NOMO-1 (cell line): ENCODE results near the gene ANKRD33.

Experiments
- DNase-seq, 2 experiments: peaks; one replicate each; lab custom pipeline; 2025; ENCODE audit not compliant: unreplicated experiment in 2 of 2; lab: John Stamatoyannopoulos, UW

Gene ANKRD33

GRCh38 chr12:51898506-51898905 lies 10.6 kb downstream of the ANKRD33 start:
- DNase-seq: no peak

- no peak for DNase-seq
Observed at GRCh38 chr12:51898937-51899336, 11.0 kb downstream of the ANKRD33 start.

GRCh38 chr12:51900323-51900889 lies 12.5 kb downstream of the ANKRD33 start:
- no peak for DNase-seq

- no peak for DNase-seq
Observed at GRCh38 chr12:51901121-51901817, 13.4 kb downstream of the ANKRD33 start.

DNA sequence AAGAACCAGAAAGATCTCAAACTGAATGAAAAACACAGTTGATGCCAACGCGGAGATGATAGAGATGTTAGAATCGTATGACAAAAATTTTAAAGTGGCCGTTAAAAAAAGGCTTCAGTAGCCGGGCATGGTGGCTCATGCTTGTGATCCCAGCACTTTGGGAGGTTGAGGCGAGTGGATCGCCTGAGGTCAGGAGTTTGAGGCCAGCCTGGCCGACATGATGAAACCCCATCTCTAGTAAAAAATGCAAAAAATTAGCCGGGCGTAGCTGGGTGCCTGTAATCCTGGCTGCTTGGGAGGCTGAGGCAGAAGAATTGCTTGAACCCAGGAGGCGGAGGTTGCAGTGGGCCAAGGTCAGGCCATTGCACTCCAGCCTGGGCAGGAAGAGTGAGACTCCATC lies 14.0 kb downstream of the ANKRD33 start:
- no peak for DNase-seq

- peak in 1 of 2 experiments; percentile 18 for DNase-seq
Observed at GRCh38 chr12:51904951-51905470, 17.1 kb downstream of the ANKRD33 start.

- no peak for DNase-seq
Observed at GRCh38 chr12:51905471-51906429, 17.8 kb downstream of the ANKRD33 start.

- DNase-seq: no peak
Observed at GRCh38 chr12:51906430-51907082, 18.7 kb downstream of the ANKRD33 start.

GRCh38 chr12:51907083-51907855 lies 19.4 kb downstream of the ANKRD33 start, which contains the start of gene ACVRL1:
TSS of gene ACVRL1 (plus strand) at chr12:51907504. CDS start at chr12:51912475, 4,971 bp downstream.
- DNase-seq: no peak

DNA sequence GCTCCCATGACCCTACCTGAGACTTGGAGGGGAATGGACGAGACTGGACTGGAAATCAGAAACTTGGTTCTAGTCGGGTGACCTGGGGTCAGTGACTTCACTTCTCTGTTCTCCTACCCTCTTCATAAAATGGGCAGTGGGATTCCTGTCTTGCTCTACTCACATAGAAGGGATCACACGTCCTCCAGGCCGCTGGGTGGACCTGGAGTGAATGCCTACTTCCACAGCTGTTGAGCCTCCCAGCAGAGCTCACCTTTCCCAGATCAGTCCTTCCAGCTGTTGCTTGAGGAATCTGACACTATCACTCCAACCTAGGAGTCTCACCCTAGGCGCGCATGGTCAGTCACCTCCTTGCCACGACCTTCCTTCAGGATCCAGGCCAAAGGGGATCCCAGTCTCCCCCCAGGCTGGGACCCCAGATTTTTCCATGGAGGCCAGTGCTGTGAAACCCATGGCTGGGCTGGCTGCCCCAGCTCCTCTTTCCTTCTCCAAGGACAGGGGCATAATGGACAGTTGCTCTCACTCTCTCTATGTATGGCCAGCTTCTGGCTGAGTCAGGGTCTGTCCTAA lies 20.0 kb downstream of the ANKRD33 start:
- no peak for DNase-seq

DNA sequence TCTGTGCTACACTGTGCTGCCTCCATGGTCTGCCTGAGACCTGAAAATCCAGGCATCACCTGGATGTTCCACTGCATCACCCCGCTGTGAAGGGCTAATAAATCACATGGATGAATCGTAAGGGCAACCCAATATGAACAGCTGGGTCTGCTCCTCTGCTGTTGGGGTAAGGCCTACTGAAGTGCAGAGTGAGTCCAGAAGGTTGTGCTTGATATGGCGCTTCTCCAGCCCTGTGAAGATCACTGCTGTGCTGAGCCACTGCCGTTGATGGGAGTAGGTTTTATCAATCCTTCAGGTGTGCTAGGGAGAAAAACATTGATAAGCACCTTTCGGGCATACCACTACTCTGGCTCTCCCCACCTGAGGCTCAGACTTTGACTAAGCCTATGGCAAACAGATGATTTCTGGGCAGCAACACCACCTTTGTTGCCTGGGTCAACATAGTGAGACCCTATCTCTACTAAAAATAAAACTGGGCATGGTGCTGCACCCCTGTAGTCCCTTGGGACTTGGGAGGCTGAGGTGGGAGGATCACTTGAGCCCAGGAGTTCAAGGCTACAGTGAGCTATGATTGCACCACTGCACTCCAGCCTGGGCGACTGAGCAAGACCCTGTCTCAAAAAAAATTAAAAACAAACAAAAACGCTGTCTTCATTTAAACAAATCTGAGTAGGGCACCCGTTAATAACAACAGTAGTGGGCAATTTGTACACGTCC lies 21.1 kb downstream of the ANKRD33 start:
- DNase-seq: no peak

- no peak for DNase-seq
Observed at GRCh38 chr12:51910168-51910567, 22.3 kb downstream of the ANKRD33 start.

GRCh38 chr12:51910691-51911090 lies 22.8 kb downstream of the ANKRD33 start:
- no peak for DNase-seq

- peak; percentile 15 to 18 for DNase-seq
Observed at GRCh38 chr12:51911307-51911706, 23.4 kb downstream of the ANKRD33 start.

GRCh38 chr12:51911788-51912711 lies 24.1 kb downstream of the ANKRD33 start:
- DNase-seq: peak; percentile 27 to 42

DNA sequence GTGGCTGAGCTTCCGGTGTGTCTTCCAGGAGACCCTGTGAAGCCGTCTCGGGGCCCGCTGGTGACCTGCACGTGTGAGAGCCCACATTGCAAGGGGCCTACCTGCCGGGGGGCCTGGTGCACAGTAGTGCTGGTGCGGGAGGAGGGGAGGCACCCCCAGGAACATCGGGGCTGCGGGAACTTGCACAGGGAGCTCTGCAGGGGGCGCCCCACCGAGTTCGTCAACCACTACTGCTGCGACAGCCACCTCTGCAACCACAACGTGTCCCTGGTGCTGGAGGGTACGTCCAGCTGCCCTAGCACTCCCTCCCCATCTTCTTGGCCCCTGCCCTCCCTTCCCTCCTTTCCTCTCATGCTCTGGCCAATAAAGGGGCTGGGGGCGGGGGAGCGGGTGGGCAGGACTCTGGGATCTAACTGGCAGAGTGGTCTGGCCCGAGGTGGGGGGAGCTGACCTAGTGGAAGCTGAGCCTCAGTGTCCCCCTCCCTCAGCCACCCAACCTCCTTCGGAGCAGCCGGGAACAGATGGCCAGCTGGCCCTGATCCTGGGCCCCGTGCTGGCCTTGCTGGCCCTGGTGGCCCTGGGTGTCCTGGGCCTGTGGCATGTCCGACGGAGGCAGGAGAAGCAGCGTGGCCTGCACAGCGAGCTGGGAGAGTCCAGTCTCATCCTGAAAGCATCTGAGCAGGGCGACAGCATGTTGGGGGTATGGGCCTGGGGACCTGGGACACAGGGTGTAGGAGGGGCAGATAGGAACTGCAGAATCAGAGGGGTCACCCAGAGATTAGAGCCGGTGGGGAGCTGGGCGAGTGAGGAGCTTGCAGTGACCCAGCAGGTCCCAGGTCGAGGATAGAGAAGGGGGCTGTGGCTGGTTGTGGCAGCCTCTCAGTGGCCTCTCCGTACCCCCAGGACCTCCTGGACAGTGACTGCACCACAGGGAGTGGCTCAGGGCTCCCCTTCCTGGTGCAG lies 25.4 kb downstream of the ANKRD33 start:
- DNase-seq: no peak
